ENCODE measurements around the gene TMEM63B.
"Not testable (repeated sequence)": the region's sequence is repeated elsewhere in the genome, so short reads cannot be mapped to it uniquely, and the experiment has no call there.

Gene TMEM63B

DNA sequence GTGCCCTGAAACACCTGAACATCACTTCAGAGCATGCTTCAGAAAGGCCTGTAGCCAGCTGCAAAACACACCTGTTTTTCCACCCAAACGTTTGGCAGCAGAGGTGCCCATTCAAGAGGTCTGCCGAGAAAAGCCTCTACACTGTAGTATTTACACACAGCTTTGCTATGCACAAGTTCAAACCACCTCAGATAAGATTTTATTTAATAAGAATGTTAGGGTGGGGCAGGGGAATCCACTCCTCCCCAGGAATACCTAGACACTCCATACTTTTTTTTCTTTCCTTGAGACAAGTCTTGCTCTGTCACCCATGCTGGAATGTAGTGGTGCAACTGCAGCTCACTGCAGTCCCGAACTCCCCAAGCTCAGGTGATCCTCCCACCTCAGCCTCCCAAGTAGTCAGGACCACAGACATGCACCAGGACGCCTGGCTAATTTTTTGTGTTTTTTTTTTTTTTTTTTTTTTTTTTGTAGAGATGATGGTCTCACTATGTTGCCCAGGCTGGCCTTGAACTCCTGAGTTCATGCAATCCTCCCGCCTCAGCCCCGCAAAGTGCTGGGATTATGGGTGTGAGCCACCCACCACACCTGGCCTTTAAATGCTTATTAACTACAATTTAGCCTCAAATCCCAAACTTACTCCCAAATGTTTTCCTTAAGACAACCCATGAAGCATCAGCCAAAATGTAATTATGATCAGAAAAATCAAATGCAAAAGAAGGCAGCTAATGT, 9.8 kb upstream of the TMEM63B start:
- no peak for DNase-seq

DNA sequence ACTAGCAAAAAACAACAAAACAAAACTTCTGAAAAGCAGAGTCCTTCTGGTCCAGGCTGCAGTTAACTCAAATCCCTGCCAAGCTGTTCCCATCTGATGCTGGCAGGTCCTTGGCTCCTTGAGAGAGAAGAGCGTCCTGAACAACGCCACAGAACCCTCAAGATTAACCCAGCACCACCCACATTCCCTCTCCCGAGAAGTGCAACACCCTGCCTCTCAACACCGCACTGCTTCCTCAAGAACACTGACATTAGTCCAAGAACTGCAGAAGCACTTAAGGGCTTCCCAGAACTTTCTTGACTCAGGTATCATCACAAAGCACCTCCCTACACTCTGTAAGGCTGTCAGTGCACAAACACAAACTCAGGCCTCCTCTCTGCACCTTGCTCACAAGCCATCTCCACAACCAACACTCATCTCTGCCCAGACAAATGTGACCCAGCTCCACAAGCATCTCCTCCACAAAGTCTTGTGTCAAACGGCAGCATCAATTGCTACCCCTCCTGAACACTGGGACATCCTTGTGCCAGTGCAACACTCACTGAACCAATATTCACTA, 7.6 kb upstream of the TMEM63B start:
- DNase-seq, result no peak

DNA sequence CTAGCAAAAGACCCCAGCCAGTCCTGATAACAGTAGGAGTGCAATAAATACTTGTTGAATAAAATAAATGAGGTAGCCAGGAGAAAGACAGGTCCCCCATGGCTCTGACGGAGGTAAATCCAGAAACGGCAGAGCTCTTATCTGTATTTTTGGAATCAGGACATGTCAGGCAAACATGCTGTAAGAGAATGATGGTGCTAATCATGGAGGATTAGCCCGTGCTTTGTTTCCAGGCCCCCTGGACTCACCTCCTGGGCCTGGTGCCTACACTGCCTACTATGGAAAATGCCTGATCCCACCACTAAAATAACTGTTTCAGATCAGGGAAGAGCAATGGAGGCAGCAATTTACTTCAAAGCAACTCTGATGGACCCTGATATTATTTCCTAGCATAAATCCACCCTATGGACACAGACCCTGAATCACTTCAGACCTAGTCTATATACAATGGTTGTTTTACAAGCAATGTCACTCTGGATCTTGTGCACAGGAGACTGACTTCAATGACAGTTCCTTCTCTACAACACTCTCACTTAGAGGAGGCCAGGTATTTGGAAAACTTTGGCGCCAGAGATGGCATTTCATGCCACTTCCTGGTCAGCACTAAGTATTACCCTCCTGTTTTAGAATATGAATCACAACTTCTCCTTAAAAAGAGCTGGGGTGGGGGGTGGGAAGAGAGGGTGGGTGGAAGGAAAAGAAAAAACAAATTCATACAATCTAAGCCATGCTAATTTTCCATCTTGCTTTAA, 6.5 kb upstream of the TMEM63B start:
- DNase-seq, result no peak

DNA sequence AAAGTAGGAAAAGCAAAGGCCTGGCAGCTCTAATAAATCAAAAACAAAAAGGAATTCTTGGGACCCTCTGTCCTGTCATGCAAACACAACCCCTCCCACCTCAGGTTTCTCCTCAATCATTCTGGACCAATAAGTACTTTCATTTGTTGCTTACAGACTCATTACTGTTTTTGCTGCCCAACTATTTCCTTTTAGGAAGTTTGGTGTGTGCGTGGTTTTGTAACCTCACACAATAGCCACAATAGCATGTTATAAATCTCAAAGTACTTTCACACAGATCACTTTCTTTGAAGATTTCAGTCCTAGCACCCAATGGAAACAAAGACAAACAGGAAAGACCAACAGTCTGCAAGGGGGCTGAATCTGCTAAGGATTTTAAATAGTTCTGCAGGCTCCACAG, 4.6 kb upstream of the TMEM63B start:
- no peak for DNase-seq

DNA sequence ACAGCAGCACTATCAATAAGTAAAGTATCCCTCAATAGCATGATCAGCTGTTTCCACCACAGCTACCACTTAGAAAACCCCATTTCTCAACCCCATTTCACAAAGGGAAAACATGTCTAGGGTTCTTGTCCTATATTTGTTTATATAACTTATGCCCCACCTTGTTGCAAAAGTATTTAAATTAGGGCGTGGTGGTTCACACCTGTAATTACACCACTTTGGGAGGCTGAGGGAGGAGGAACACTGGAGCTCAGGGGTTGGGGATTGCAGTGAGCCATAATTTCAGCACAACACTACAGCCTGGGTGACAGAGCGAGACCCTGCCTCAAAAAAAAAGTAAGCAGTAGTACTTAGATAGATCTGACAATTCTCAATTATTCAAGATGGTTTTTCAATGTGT, 3.8 kb upstream of the TMEM63B start:
- no peak for DNase-seq

DNA sequence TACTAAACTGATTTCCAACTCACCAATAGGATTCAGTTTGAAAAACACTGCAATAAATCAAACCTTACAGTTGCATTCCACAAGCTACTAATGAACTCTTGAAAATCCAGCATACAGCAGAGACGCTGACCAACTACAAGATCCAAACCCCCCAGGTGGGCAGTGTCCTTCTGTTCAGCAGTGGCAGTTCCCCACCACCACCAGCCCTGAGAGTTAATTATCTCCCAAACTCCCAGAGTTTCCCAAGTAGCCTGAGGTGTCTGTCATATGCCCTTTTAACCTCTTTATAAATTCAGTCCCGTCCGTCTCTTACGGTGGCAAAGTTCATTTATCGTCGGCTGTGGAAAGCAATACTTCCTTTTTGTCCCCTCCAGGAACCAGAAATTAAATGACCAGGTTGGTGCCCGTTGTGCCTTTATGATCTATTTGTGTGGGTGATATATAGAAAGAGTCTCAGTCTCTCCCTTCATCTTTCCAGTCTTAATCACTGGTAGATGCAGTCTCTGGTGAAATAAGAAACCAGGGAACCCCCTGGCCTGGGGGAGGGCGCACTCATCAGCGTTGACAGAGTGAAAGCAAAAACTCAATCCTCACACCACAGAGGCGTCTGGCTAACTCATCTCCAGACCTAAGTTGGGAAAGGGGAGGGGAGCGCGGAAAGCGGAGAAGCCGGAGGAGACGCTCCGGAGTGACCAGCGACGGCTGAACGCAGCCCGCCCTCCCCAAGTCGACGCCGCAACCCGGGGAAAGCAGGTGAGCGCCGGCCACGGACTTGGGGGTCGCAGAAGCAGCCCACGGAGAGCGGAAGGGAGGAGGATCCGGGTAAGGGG, 819 bp upstream of the TMEM63B start:
- DNase-seq, result no peak

DNA sequence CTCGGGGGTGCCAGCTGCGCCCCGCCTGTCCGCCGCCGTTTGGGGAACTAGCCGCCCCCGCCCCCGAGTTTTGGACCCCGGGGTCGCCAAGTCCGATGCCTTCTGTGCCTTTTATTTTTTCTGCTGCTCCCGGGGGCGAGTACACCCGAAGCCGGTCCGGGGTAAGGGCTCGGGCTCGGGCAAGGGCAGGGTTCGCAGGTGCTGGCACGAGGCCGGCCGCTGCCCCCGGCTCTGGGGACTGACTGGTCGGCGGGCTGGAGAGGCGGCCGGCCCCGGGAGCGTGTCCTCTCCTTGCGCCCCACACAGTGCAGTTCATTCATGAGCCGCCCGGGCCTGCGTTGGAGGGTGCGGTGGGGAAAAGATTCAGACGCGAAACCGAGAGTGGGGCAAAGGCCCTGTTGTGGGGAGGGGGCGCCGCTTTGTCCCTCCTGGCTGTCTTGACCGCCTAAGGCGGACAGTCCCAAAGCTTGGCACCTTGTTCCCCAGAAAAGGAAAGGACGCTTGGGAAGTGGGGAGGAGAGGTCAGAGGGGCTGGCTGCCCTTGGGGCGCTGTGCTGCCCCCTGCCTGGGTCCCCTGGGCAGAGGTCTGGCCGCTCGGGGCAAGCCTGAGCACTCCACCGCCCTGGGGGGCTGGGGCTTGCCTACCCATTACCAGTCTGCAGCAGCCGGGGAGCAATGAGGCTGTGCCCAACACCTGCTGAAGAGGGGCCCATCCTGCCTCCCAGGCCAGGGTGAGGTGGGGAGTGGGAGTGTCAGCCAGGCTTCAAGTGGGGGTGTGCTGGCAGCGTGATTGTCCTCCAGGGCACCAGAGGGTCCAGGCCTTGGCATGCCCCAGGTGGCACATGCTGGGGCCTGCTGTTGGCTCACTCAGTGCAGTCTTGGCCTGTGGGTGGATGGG, 915 bp downstream of the TMEM63B start:
- DNase-seq, result no peak

DNA sequence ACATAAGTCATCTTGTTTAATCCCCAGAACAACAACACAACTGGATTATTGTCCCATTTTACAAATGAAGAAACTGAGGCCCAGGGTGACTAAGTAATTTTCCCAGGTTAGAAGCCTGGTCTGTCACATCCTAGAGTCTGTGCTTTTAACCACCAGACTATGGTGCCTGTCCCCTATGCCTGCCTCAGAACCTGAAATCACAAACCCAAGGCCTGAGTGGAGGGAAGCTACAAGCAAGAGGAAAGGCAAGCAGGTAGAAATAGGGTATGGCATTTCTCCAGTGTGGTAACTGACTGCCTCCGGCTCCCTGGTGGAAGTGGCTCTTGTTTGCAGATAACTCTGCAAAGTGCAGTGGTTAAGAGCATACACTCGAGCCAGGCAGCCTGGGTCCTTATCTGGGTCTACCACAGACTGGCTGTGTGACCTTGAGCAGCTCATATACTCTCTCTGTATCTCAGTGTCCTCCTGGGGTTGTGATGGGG, 2.5 kb downstream of the TMEM63B start:
- no peak for DNase-seq

DNA sequence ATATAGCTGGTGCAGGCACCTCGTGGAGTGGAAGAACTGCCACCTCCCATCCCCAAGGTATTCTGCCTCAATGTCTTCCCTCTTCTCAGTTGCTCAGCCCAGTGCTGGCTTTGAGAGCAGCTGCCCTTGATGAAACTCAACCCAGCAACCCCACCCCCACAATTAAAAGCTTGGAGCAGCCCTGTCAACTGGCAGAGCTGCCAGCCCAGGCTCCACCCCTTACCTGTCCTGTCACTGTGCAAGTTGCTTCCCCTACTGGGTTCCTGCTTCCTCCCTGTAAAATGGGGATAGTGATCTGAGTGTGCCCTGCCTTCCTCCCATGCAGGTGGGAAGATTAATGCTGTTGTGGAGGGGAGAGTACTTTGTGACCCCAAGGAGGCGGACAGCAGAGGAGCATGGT, 4.5 kb downstream of the TMEM63B start:
- no peak for DNase-seq

DNA sequence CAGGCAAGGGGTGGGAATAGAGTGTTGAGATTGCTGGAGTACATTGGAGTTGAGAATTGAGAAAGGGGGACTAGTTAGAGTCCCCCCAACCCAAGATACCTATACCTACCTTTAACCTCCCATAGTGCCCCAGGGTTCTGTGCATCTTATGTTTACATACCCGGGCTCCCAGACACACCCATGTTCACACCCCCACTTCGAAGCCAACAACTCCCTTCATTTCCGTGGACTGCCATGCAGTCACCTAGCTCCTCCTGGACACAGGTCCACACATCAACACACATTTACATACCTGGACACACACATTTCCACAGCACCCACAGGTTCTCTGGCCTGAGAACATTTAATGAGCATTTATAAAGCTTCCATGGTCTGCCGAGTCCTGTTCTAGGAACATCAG, 5.1 kb downstream of the TMEM63B start:
- DNase-seq, result no peak

DNA sequence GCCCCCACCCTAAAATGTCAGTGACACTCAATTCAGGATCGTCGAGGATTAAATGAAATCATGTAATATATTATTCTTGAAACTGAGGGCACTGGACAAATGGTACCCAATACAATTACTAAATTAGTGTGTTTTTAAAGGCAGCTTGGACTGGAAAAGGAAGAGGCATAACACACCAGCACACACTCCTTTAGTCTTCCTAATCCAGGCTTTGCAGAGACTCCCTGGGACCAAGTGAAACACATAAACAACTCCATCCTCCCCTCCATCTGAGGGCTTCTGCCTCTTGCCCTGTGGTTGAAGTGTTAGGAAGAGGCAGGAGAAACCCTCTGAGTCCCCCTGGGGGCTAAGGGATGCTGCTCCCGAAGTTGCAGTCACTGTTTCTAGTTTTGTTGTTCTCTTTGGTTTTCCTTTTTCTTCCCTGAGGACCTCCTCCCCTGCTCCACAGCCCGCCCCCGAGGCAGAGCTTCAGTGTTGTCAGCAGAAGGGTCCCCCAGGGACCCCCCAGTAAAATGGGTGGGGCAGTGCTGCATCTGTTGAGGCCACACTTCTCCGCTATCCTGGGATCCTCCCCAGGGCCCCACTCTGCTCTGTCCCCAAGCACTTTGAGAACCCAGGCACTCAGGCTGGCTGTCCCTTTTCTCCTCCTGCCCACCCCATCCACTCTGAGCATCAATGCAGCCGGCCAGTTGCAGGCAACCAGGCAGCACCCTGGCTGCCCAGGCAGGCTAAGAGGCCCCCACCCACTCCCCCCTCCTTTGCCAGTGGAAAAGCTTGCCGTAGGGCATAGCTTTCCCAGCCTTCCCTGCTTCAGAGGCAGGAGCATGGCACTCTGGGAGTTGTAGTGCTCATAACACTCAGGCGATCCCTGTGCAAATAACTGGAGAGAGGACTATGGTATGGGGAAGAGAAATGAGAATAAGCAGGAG, 5.9 kb downstream of the TMEM63B start:
- no peak for DNase-seq

DNA sequence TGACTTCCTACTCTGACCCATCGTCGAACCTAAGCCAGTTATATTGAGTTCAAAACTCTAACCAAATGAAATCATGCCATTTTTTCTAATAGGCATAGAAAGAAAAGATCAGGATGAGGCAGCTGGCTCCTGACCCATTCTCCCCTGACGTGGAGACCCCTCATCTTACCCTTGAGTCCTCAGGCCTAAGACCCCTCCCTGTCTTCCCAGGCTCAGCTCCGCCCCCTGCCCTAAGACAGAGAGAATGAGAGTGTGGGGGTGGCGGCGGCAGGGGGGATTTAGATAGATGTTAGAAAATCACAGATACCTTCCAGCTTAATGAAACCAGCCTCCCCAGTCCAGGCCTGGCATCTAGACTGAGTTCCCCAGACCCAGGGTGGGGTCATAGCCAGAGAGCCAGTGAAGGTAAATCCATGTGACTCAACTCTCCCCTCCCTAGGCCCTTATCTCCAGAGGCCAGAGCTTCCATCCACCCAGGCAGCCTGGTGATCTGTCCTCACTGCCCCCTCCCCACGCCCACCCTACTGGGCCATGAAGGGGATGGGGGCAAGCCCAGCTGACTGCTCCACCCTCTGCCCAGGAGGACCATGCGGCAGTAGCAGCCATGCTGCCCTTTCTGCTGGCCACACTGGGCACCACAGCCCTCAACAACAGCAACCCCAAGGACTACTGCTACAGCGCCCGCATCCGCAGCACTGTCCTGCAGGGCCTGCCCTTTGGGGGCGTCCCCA, 6.8 kb downstream of the TMEM63B start:
- DNase-seq, result no peak

DNA sequence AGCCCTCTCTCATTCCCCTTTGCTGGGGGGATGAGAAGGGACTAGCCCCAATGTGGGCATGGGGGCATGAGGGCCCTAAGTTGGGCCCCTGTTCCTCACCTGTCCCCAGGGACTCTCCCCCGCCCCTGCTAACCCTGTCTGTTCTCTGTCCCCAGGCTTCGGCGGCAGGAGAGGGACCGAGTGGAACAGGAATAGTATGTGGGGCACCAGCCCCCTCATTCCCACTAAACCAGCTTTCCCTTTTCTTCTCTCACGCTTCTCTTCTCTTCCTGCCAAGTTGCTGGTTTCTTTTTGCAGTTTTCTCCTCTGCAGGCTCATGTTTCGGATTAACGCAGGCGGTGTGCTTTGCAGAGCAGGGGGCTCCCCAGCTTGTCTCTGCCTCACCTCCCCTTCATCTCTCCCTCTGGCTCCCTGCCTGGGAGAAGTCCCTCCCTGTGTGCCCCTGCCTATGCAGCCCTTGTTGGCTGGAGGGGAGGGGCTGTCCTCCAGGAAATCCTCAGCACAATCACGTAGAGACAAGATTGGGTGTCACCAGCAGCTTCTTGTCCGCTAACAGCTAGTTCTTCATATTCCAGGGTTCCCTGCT, 7.9 kb downstream of the TMEM63B start:
- no peak for DNase-seq

DNA sequence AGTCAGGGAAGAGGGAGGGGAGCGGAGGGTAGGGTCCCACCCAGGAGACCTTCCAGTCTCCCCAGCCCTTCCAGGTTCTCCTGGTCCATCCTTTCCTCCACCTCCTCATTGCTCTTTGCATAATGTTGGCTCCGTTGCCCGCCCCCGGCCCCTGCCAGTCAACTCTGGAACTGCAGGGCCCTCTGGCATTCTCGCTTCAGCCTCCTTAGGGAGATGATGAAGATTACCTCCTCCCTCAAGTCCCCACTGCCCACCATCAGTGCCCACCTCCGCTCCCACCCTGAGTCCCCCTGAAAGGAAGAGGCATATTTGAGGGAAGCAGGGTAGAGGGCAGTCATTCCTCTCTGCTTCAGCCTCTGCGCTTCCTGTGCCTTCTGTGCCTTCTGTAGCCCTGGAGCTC, 8.5 kb downstream of the TMEM63B start:
- DNase-seq, result no peak

DNA sequence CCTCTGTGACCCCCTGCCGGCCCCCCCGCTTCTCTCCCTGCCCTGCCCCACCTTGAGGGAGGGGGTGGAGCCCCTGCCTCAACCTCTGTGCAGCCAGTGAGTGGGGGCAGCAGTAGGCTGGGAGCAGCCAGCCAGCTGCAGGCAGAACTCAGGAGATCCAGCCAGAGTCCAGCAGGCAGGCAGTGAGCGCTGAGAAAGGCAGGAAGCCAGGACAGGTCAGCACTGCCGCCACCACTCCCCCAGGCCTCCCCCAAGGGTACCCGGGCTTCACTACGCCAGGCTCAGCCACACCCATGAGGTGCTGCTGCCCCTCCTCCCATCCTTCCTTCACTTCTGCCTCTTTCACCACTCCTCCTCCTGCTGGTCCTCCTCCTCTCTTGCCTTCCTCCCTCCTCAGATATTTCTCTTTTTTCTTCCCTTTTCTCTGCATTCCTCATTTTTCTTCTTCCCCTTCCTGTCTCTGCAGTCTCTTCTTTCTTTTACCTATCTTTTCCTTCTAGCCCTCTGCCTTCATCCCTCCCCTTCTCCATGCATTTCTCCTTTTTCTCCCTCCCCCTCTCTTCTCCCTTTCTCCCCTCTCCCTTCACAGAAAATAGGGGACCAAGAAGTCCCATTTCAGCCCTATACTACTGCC, 11.5 kb downstream of the TMEM63B start:
- DNase-seq, result no peak

DNA sequence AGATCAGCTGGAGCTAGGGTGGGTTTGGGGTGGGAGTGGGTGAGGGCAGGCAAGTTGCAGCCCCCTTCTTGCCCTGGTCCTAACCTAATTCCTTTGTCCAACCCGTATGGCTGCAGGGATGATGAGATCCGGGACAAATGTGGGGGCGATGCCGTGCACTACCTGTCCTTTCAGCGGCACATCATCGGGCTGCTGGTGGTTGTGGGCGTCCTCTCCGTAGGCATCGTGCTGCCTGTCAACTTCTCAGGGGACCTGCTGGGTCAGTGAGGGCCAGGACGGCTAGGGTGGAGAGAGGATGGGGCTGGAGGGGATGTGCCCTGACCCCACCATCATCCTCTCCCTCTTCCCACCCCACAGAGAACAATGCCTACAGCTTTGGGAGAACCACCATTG, 12.0 kb downstream of the TMEM63B start:
- no peak for DNase-seq

DNA sequence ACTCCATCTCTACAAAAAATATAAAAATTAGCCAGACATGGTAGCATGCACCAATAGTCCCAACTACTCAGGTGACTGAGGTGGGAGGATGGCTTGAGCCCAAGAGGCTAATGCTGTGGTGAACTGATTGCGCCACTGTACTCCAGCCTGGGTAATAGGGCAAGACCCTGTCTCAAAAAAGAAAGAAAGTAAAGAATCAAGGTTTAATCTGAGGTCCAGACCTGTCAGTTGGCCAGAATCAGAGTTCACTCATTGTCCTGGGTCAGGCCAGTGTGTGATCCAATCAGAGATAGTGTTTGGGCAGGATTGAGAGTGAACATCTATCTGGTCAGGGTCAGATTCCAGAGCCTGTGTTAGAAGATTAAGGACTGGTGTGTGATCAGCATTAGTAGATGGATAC, 15.5 kb downstream of the TMEM63B start:
- DNase-seq, result no peak

DNA sequence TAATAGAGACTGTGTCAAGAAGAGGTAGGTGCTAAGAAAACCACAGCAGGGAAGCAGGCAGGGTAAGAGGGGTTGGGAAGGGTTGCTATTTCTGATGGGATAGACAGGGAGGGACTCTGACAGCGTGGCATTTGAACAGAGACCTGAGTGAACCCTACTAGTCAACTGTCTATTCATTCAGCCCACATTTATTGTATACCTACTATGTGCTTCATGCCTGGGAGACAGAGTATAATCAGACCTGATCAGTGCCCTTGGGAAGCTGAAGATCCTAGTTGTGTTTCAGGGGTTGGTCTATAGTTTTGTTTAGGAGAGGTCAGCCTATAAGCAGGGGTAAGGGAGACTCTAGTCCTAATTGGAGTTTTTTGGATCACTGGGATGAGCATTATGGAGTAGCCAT, 16.4 kb downstream of the TMEM63B start:
- DNase-seq, result no peak

DNA sequence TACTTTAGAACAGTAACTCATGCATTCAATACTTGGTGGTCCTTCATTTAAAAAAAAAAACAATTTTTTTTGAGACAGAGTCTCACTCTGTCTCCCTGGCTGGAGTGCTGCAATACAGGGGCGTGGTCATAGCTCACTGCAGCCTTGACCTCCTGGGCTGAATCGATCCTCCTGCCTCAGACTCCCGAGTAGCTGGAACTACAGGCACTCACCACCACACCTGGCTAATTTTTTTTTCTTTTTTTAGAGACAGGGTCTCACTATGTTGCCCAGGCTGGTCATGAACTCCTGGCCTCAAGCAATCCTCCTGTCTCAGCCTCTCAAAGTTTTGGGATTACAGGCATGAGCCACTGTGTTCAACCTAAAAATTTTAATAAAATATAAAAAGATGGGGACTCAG, 17.2 kb downstream of the TMEM63B start:
- DNase-seq, result not testable (repeated sequence)
